Activated CD8-positive, alpha-beta T cell treated with anti-CD3 and anti-CD28 coated beads for 36 hours (primary cell): ENCODE data around the gene FOXP1. TPM values are rescaled to one million over a fixed set of nuclear protein-coding genes. Genes with fewer than 3 reads are reported as not detected.
A peak's percentile ranks its signal among the peaks of the same experiment; 100 is the strongest.

Experiments
- ATAC-seq: fragments of 200-7000 bp; cut with Tn5 transposase; one replicate; pipeline ENCODE4 v1.10.0; 2021; ENCODE audit warnings: mild to moderate bottlenecking, moderate library complexity
- CTCF ChIA-PET: fragments of 350-600 bp; sonication (Branson Sonifier 250); formaldehyde crosslinking; loops from one replicate; lab custom pipeline; 2021; ENCODE audit warnings: antibody characterized with exemption; lab: Charles Lee
- POLR2A ChIA-PET: fragments of 350-600 bp; sonication (Branson Sonifier 250); formaldehyde crosslinking; loops from one replicate; lab custom pipeline; 2021; ENCODE audit warnings: antibody characterized with exemption; lab: Charles Lee
- DNase-seq: peaks from one replicate; pipeline ENCODE4 v3.0.0-alpha.2; 2020
- H3K27ac Mint-ChIP-seq: one replicate; pipeline ENCODE4 v1.8.0; 2021; ENCODE audit warnings: mild to moderate bottlenecking, mixed read lengths
- H3K27me3 Mint-ChIP-seq: one replicate; pipeline ENCODE4 v1.8.0; 2021; ENCODE audit warnings: mixed read lengths
- H3K36me3 Mint-ChIP-seq: one replicate; pipeline ENCODE4 v1.8.0; 2021; ENCODE audit warnings: low read depth, mixed read lengths
- H3K4me1 Mint-ChIP-seq: one replicate; pipeline ENCODE4 v1.8.0; 2021; ENCODE audit warnings: low read depth, mixed read lengths
- H3K4me3 Mint-ChIP-seq: one replicate; pipeline ENCODE4 v1.8.0; 2021; ENCODE audit warnings: mild to moderate bottlenecking, moderate library complexity, mixed read lengths
- H3K9me3 Mint-ChIP-seq: one replicate; pipeline ENCODE4 v1.8.0; 2021; ENCODE audit warnings: mixed read lengths
- intact Hi-C: fragments of 100-400 bp; cut with micrococcal nuclease; formaldehyde crosslinking; loops from one replicate; pipeline ENCODE4 v1.10.0; 2022
- total RNA-seq, 2 experiments: library from RNA; stranded (reverse); gene quantifications; one replicate each; pipeline ENCODE4 v1.2.3, GENCODE V29; 2021
- TF ChIP-seq, protein P1 (sequence below): fragments of 200-600 bp; IDR thresholded peaks from one replicate; pipeline ENCODE4 v1.8.0; 2022; ENCODE audit warnings: antibody characterized with exemption, mild to moderate bottlenecking

The FOXP1 gene
- total RNA-seq, 2 experiments from 2014 or later, result 145 to 153 TPM

DNA sequence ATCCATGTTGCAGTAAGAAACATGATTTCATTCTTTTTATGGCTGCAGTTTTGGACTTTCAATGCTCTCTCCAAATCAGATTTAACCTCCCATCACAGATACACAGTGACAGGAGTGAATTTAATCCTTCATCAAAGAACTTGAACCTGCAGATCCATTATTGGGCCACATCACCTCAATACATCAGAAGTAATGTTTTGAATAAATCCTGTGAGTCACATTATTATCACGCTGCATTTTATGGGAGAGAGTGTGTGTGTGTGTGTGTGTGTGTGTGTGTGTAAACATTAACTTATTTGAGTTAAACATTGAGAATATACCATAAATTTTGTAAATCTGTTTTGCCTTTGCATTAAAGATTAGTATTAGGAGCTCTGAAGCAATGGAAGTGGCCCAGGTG, 316.7 kb downstream of the FOXP1 start:
- intact Hi-C loops, result no loop called here
- DNase-seq, result no peak
- TF ChIP-seq, protein P1, sequence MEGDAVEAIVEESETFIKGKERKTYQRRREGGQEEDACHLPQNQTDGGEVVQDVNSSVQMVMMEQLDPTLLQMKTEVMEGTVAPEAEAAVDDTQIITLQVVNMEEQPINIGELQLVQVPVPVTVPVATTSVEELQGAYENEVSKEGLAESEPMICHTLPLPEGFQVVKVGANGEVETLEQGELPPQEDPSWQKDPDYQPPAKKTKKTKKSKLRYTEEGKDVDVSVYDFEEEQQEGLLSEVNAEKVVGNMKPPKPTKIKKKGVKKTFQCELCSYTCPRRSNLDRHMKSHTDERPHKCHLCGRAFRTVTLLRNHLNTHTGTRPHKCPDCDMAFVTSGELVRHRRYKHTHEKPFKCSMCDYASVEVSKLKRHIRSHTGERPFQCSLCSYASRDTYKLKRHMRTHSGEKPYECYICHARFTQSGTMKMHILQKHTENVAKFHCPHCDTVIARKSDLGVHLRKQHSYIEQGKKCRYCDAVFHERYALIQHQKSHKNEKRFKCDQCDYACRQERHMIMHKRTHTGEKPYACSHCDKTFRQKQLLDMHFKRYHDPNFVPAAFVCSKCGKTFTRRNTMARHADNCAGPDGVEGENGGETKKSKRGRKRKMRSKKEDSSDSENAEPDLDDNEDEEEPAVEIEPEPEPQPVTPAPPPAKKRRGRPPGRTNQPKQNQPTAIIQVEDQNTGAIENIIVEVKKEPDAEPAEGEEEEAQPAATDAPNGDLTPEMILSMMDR, result no peak
- H3K9me3 Mint-ChIP-seq, result no peaks in the 10 kb centered on the region
- H3K27ac Mint-ChIP-seq, result peak overlapping the region; percentile 60
- CTCF ChIA-PET, result interaction anchor here (1.3 to 1.6 kb wide), 3 partner anchors 14 to 320 kb away, joined by 3 to 5 read pairs (median 4); no protein-coding TSS in a partner anchor
- no peak overlapping the region for H3K4me3 Mint-ChIP-seq
- H3K36me3 Mint-ChIP-seq, result peaks cover 48% of the 10 kb centered on the region
- H3K4me1 Mint-ChIP-seq, result peaks cover 79% of the 10 kb centered on the region
- ATAC-seq, result no peak
- no peaks in the 10 kb centered on the region for H3K27me3 Mint-ChIP-seq
- POLR2A ChIA-PET, result interaction anchor here (1.4 to 2.7 kb wide), 3 partner anchors 11 to 35 kb away, joined by 4 to 11 read pairs (median 6); no protein-coding TSS in a partner anchor

DNA sequence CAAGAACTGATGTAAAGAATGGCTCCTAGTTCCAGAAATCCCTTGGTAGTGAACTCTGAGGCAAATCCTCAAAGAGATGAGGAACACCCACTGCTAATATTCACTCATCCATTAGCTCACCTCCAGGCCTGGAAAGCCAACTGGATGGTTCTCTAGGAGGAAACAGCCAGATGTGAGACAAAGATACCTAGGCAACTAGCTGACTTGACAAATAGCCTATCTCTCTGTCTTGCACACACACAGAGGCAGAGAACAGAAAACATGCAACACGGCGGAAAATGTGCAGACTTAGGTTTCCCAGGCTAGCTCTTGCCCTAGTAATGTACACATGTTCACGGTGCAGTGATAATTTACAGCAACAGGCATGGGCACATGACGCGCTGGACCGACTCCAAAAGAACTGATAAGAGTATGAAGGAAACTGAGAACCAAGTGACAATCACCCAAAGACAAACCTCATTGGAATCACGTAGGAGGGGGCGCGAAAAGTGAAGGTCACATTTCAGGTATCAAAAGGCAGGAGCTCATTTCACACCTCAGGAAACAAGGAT, 318.1 kb downstream of the FOXP1 start:
- DNase-seq, result peak; percentile 51

DNA sequence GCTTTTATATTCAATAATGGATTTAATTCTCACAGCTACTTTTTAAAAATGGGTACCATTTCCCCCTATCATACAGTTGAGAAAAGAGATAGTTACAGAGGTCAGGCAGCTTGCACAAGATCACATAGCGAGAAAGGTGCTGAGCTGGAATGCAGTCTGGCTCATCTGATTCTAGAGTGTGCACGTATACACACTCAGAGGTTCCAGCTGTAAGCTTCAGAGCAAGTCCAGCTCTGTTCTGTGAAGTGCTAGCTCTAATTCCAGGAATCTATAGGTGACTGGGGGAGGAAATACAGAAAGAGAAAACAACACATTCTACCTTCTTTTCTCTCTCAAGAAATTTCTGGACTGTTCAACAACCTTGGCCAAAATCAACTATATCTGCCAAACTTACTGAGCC, 318.7 kb downstream of the FOXP1 start:
- TF ChIP-seq, protein P1, result no peak
- Mint-ChIP-seq H3K4me1 (peaks cover 71% of the 10 kb centered on the region), H3K4me3 (peak overlapping the region; percentile 22), H3K27me3 (no peaks in the 10 kb centered on the region), H3K9me3 (no peaks in the 10 kb centered on the region), H3K27ac (peak overlapping the region; percentile 89), H3K36me3 (peaks cover 45% of the 10 kb centered on the region)
- POLR2A ChIA-PET, result interaction anchor here (1.4 to 2.7 kb wide), 2 partner anchors 35 to 37 kb away, joined by 3 to 11 read pairs; no protein-coding TSS in a partner anchor
- CTCF ChIA-PET, result interaction anchor here (1.0 to 1.5 kb wide), 5 partner anchors 13 to 35 kb away, joined by 3 to 5 read pairs (median 3); no protein-coding TSS in a partner anchor
- intact Hi-C loops, result no loop called here
- ATAC-seq (peak; percentile 74), DNase-seq (peak; percentile 44)

More for the DNA sequence above, 318.1 kb downstream of the FOXP1 start:
- ChIA-PET CTCF (interaction anchor here (0.8 to 1.6 kb wide), 7 partner anchors 12 to 321 kb away, joined by 3 to 5 read pairs (median 3); no protein-coding TSS in a partner anchor), POLR2A (interaction anchor here (1.4 to 2.7 kb wide), 3 partner anchors 33 to 36 kb away, joined by 3 to 11 read pairs (median 4); no protein-coding TSS in a partner anchor)
- peaks cover 44% of the 10 kb centered on the region for H3K36me3 Mint-ChIP-seq
- H3K27ac Mint-ChIP-seq, result peak overlapping the region; percentile 89
- H3K4me3 Mint-ChIP-seq, result peak overlapping the region; percentile 22
- H3K4me1 Mint-ChIP-seq, result peaks cover 74% of the 10 kb centered on the region
- intact Hi-C loops, result no loop called here
- H3K27me3 Mint-ChIP-seq, result no peaks in the 10 kb centered on the region
- TF ChIP-seq, protein P1, result no peak
- no peaks in the 10 kb centered on the region for H3K9me3 Mint-ChIP-seq
- no peak for ATAC-seq

DNA sequence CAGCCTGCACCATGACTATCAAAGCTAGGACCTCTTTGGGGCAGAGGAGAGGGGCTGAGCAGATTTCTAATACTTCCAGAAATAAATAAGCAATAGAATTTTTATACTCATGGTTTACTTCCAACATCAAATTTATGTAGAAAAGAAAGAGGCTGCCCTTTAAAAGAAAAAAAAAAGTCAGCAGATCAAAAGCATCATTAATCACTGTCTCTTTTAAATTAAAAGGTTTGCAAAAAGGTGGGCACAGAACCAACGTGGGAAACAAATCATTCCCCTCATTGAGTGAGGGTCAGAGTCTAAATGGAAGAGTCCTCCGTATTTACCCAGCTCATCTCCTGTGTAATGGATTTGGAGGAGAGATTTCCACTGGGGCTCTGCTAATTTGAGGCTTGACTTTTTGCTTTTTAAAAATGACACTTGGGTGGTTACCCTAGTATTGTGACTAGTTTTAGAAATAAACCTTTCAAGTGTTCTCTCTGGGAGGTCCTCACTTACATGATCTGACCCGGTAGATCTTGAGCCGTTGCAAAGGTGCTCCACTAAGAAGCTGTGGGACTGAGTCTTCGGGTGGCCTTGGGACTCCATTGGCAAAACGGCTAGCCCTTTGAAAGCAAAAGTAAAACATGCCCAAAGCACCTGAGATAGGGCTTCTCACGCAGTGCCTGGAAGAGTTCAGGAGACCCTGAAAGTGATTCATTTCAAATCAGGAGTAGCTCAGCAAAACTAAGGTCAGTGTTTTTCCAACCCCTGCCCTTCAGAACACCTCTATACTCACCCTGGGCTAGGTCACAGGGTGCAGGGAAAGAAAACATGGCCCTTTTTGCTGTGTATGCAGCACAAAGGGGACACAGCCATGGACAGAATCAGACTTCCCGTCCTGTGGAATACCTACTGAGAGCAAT, 320.9 kb downstream of the FOXP1 start:
- intact Hi-C loops, result no loop called here
- peak; percentile 48 for ATAC-seq
- H3K36me3 Mint-ChIP-seq, result peaks cover 47% of the 10 kb centered on the region
- peak; percentile 28 for DNase-seq
- TF ChIP-seq, protein P1, result no peak
- ChIA-PET POLR2A (interaction anchor here (0.8 to 1.2 kb wide), 3 partner anchors 12 to 32 kb away, joined by 3 read pairs; no protein-coding TSS in a partner anchor), CTCF (interaction anchor here (1.0 kb wide), 1 partner anchor 20 kb away, joined by 3 read pairs; no protein-coding TSS in a partner anchor)
- H3K27me3 Mint-ChIP-seq, result no peaks in the 10 kb centered on the region
- no peaks in the 10 kb centered on the region for H3K9me3 Mint-ChIP-seq
- peaks cover 77% of the 10 kb centered on the region for H3K4me1 Mint-ChIP-seq
- H3K27ac Mint-ChIP-seq, result peak overlapping the region; percentile 92
- H3K4me3 Mint-ChIP-seq, result peak overlapping the region; percentile 48
